Mesothelial cell of epicardium (in vitro differentiated cells): ENCODE measurements around the gene CST4. TPM values are rescaled to one million over a fixed set of nuclear protein-coding genes. Genes with fewer than 3 reads are reported as not detected.
"Not testable (repeated sequence)": the region's sequence is repeated elsewhere in the genome, so short reads cannot be mapped to it uniquely, and the experiment has no call there.

Source experiments
- DNase-seq, 2 experiments: peaks; one replicate each; pipeline ENCODE4 v3.0.0; 2021; ENCODE audit warnings: low spot score in 2 of 2; ENCODE audit not compliant: unreplicated experiment in 2 of 2
- H3K27ac Mint-ChIP-seq: 2 replicates; pipeline ENCODE4 v1.8.0; 2021; ENCODE audit warnings: mixed read lengths
- H3K27me3 Mint-ChIP-seq: 2 replicates; pipeline ENCODE4 v1.8.0; 2021; ENCODE audit warnings: low read depth, mixed read lengths
- H3K36me3 Mint-ChIP-seq: 2 replicates; pipeline ENCODE4 v1.8.0; 2021; ENCODE audit warnings: mixed read lengths
- H3K4me1 Mint-ChIP-seq: 2 replicates; pipeline ENCODE4 v1.8.0; 2021; ENCODE audit warnings: mixed read lengths
- H3K4me3 Mint-ChIP-seq: 2 replicates; pipeline ENCODE4 v1.8.0; 2021; ENCODE audit warnings: mild to moderate bottlenecking, moderate library complexity, mixed read lengths
- H3K9me3 Mint-ChIP-seq: 2 replicates; pipeline ENCODE4 v1.8.0; 2021; ENCODE audit warnings: mixed read lengths
- CTCF ChIP-seq: fragments of 200-600 bp; sonication (generic); IDR thresholded peaks from one replicate; pipeline ENCODE4 v1.5.0; 2021; ENCODE audit warnings: antibody characterized with exemption; ENCODE audit not compliant: unreplicated experiment
- total RNA-seq: library from RNA; stranded (reverse); gene quantifications from 3 replicates; pipeline ENCODE4 v1.2.1, GENCODE V29; 2021

CST4 gene
- total RNA-seq, 1 donor from 2014 or later = not detected

DNA sequence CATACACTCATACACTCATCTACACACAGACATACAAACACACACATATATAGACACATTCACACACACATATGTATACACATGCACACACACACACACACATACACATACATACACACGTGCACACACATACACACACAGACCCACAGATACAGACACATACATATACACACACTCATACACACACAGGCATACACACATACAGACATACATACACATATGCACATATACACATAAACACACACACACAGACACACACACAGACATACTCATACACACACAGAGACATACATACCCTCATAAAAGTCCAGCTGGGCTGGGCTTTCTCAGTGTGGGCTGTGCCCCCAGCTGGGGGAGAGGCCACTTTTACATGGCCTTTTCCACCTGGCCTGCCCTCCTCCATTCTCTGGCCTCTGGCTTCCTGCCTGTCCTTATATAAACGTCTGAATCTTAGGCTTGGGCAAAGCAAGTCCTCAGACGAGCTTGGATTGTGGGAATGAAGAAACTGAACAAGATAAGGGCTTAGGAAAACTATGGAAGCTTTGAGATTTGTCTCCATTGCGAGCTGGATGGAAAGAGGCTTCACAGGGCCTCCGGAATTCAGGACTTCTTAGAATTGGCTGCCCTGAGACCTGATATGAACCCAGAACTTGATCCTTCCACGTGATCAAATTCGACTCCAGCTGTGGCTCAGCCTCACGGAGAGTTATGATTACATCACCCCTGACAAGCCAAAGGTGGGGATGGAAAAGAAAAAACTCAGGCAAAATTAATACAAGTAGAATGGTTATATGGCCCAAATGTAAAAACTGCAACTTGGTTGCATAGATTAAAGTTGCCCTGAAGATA, 28.6 kb downstream of the CST4 start:
- Mint-ChIP-seq H3K4me1 (no peaks in the 10 kb centered on the region), H3K4me3 (no peak overlapping the region), H3K9me3 (no peaks in the 10 kb centered on the region), H3K27ac (no peak overlapping the region), H3K27me3 (no peaks in the 10 kb centered on the region), H3K36me3 (no peaks in the 10 kb centered on the region)
- TF ChIP-seq CTCF = no peak
- DNase-seq = no peak

DNA sequence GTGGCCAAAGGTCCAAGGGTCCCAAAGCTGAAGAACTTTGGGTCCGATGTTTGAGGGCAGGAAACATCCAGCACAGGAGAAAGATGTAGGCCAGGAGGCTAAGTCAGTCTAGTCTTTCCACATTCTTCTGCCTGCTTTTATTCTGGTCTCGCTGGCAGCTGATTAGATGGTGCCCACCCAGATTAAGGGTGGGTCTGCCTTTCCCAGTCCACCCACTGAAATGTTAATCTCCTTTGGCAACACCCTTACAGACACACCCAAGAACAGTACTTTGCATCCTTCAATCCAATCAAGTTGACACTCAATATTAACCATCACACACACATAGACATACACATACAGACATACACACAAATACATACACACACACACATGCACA, 29.2 kb downstream of the CST4 start:
- not testable (repeated sequence) for H3K4me1 Mint-ChIP-seq, H3K36me3 Mint-ChIP-seq, H3K4me3 Mint-ChIP-seq, H3K27ac Mint-ChIP-seq, DNase-seq, H3K9me3 Mint-ChIP-seq, H3K27me3 Mint-ChIP-seq

GRCh38 chr20:23658989-23659609, 29.7 kb downstream of the CST4 start:
- Mint-ChIP-seq H3K36me3 (no peaks in the 10 kb centered on the region), H3K4me1 (no peaks in the 10 kb centered on the region), H3K4me3 (no peak overlapping the region), H3K27me3 (no peaks in the 10 kb centered on the region), H3K9me3 (no peaks in the 10 kb centered on the region), H3K27ac (no peak overlapping the region)
- TF ChIP-seq CTCF = no peak
- DNase-seq = no peak

GRCh38 chr20:23658336-23658735, 30.5 kb downstream of the CST4 start:
- H3K4me3 Mint-ChIP-seq = no peak overlapping the region
- H3K27ac Mint-ChIP-seq = no peak overlapping the region
- no peaks in the 10 kb centered on the region for H3K4me1 Mint-ChIP-seq
- no peaks in the 10 kb centered on the region for H3K36me3 Mint-ChIP-seq
- no peaks in the 10 kb centered on the region for H3K27me3 Mint-ChIP-seq
- H3K9me3 Mint-ChIP-seq = no peaks in the 10 kb centered on the region
- DNase-seq = no peak
- TF ChIP-seq CTCF = no peak

DNA sequence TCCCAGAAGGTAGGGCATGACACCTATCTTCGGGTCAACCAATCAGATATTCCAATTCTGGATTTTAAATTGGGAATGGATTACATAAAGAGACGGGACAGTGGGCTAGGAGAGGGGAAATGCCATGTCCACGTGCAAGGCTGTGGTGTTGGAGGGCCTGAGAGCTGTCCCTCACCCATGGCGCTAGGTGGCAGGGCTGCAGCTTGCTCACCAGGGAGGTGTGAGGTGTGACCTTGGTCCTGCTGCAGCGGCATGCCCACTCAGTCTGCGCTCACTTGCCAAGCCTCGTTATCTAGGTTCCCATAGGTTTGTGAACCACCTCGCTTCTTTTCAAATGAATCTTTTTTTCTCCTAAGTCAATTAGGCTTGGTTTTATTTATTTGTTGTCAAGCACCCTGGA, 31.6 kb downstream of the CST4 start:
- H3K4me1 Mint-ChIP-seq = no peaks in the 10 kb centered on the region
- no peak for DNase-seq
- no peak for TF ChIP-seq CTCF
- no peaks in the 10 kb centered on the region for H3K27me3 Mint-ChIP-seq
- H3K36me3 Mint-ChIP-seq = no peaks in the 10 kb centered on the region
- no peaks in the 10 kb centered on the region for H3K9me3 Mint-ChIP-seq
- H3K4me3 Mint-ChIP-seq = no peak overlapping the region
- H3K27ac Mint-ChIP-seq = no peak overlapping the region

DNA sequence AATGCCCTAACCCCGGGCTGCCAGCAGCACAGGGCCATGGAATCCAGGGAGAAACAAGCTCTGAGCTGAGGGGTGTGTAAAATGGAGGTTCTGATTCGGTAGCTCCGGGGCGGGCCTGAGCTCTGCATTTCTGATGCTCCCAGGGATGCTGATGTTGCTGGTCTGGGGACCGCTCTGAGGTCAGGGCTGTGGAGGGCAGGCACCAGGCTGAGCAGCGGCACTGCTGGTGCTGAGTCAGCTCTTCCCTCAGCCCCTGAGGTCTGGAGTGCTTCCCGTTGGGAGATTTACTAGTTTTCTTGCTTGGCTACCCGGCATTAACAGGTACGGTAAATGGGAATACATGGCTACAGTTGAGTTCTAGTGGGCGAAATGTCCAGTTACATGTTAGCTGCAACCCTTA, 32.5 kb downstream of the CST4 start:
- no peak overlapping the region for H3K27ac Mint-ChIP-seq
- no peak overlapping the region for H3K4me3 Mint-ChIP-seq
- H3K27me3 Mint-ChIP-seq = no peaks in the 10 kb centered on the region
- no peaks in the 10 kb centered on the region for H3K9me3 Mint-ChIP-seq
- no peak for TF ChIP-seq CTCF
- no peaks in the 10 kb centered on the region for H3K36me3 Mint-ChIP-seq
- DNase-seq = no peak
- H3K4me1 Mint-ChIP-seq = no peaks in the 10 kb centered on the region
